Body of pancreas (tissue), 4 donors: ENCODE measurements around the gene MLN. TPM values are rescaled to one million over a fixed set of nuclear protein-coding genes. Genes with fewer than 3 reads are reported as not detected.

Experiments
- ATAC-seq: fragments of 150-250 bp; one replicate; pipeline ENCODE4 v1.9.1; 2016
- DNase-seq, 4 donors: peaks; one replicate each; pipeline ENCODE4 v3.0.0-alpha.2; 2019
- H3K27ac ChIP-seq, 4 donors: fragments of 200-600 bp; sonication (generic); 1 replicate in 3 of 4; 2 replicates in 1 of 4; pipeline versions ENCODE4 v1.5.1 to v1.6.1; 2016 to 2019; ENCODE audit warnings: mild to moderate bottlenecking in 1 of 4, mixed read lengths in 1 of 4, moderate library complexity in 1 of 4
- H3K27me3 ChIP-seq, 2 donors: fragments of 200-600 bp; sonication (generic); one replicate each; pipeline ENCODE4 v1.6.0; 2016; ENCODE audit warnings: mild to moderate bottlenecking in 1 of 2
- H3K36me3 ChIP-seq, 2 donors: fragments of 200-600 bp; sonication (generic); replicated peaks in 1 of 2; 2 replicates each; pipeline ENCODE4 v1.5.1; 2016; ENCODE audit warnings: low read depth in 2 of 2; ENCODE audit not compliant: insufficient read depth in 1 of 2
- H3K4me1 ChIP-seq: fragments of 200-600 bp; sonication (generic); one replicate; pipeline ENCODE4 v1.6.0; 2016
- H3K4me3 ChIP-seq, 2 donors: fragments of 200-600 bp; sonication (generic); 1 replicate in 1 of 2; 2 replicates in 1 of 2; pipeline ENCODE4 v1.5.1; 2016 to 2019
- H3K9me3 ChIP-seq, 3 donors: fragments of 200-600 bp; sonication (generic); 1 replicate in 2 of 3; 2 replicates in 1 of 3; pipeline ENCODE4 v1.5.1; 2016
- CTCF ChIP-seq, 7 experiments: fragments of 450-650 bp in 4 of 7; fragments of 200-600 bp in 3 of 7; sonication (generic) in 3 of 7; IDR thresholded peaks; one replicate each; pipeline ENCODE4 v1.5.1; 2016 to 2019; ENCODE audit warnings: antibody characterized with exemption in 7 of 7
- POLR2A ChIP-seq, 3 donors: fragments of 450-650 bp; IDR thresholded peaks; one replicate each; pipeline ENCODE4 v1.6.1; 2016; ENCODE audit warnings: antibody characterized with exemption in 3 of 3, mild to moderate bottlenecking in 2 of 3
- WGBS, 2 donors: methylation state at CpG; one replicate each; pipeline ENCODE4 v1.1.5; 2017; 5-methylcytosine and 5-hydroxymethylcytosine counted together
- intact Hi-C: fragments of 100-400 bp; cut with DNase I; formaldehyde crosslinking; loops from one replicate; pipeline ENCODE4 v1.15.1; 2023
- total RNA-seq, 2 donors: library from RNA; depleted of rRNA; stranded (reverse); fragments of >200 nt; gene quantifications; one replicate each; pipeline ENCODE4 v1.1.0, GENCODE V29; 2016

The MLN gene
- total RNA-seq, 2 donors from 2014 or later, result not detected

GRCh38 chr6:33787954-33788693 is 15.7 kb downstream of the MLN start:
- H3K4me1 ChIP-seq, result peaks cover 38% of the 10 kb centered on the region
- H3K27me3 ChIP-seq, result no peaks in the 10 kb centered on the region
- peaks cover 8 to 11% of the 10 kb centered on the region in 2 donors for H3K36me3 ChIP-seq
- no peaks in the 10 kb centered on the region for H3K9me3 ChIP-seq
- peak in 1 of 7 experiments; percentile 7 for TF ChIP-seq CTCF (IDR thresholded peaks at IDR 0.05)
- peak; percentile 17 to 68 (median 44) for TF ChIP-seq POLR2A (IDR thresholded peaks at IDR 0.05)
- peak overlapping the region; percentile 60 to 83 for H3K4me3 ChIP-seq
- DNase-seq (peak; percentile 43 to 72 (median 65)), ATAC-seq (peak; percentile 41)
- intact Hi-C loops, result no loop called here
- peak overlapping the region; percentile 86 to 94 (median 90) for H3K27ac ChIP-seq
- WGBS, 2 donors, result 0 to 1% methylated on average over 9 to 43 of the region's 53 CpGs

DNA sequence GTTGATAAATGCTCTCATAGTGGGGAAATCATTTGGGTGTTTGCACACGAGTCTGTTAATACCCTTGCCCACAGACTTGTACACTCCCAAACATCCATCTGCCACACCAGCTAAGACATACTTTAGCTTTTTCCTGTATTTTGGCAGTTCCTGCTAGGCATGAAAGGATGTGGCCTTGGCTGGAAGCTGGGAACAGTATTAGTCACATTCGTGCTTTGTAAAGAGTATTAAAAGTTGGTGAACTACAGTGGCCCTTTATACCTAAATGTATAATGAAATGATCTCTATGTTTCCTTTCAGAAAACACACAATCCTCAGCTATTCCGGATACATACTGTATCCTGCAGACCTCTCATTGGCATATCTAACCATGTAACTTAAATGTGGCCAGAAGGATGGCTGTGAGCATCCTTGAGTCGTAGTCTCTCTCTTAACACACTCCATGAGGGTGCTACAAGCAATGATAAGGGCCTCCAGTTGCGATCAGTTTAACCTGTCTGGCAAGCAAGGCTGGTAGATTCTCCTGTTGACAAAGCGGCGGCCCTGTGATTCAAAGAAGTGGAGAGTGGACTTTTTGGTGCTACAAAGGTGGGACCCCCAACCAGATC is 16.4 kb downstream of the MLN start:
- Histone ChIP-seq H3K36me3 (peaks cover 8 to 15% of the 10 kb centered on the region in 2 donors), H3K4me3 (peak overlapping the region in 1 of 2 donors; percentile 83), H3K27ac (peak overlapping the region in 3 of 4 donors; percentile 86 to 94 (median 91)), H3K27me3 (no peaks in the 10 kb centered on the region), H3K9me3 (no peaks in the 10 kb centered on the region), H3K4me1 (peaks cover 38% of the 10 kb centered on the region)
- DNase-seq (no peak), ATAC-seq (no peak)
- intact Hi-C loops, result no loop called here
- TF ChIP-seq CTCF (IDR thresholded peaks at IDR 0.05) (no peak), POLR2A (IDR thresholded peaks at IDR 0.05) (no peak)
- 14 to 23% methylated on average over 6 to 7 of the region's 7 CpGs for WGBS, 2 donors

GRCh38 chr6:33786736-33787135 is 17.1 kb downstream of the MLN start:
- Histone ChIP-seq H3K27me3 (no peaks in the 10 kb centered on the region), H3K4me1 (peaks cover 38% of the 10 kb centered on the region), H3K27ac (no peak overlapping the region), H3K9me3 (no peaks in the 10 kb centered on the region), H3K4me3 (no peak overlapping the region), H3K36me3 (peaks cover 8 to 18% of the 10 kb centered on the region in 2 donors)
- 54 to 60% methylated on average over 3 of the region's 3 CpGs for WGBS, 2 donors
- no peak for DNase-seq
- intact Hi-C loops, result no loop called here
- TF ChIP-seq CTCF (IDR thresholded peaks at IDR 0.05), result no peak
- TF ChIP-seq POLR2A (IDR thresholded peaks at IDR 0.05), result no peak
- no peak for ATAC-seq

DNA sequence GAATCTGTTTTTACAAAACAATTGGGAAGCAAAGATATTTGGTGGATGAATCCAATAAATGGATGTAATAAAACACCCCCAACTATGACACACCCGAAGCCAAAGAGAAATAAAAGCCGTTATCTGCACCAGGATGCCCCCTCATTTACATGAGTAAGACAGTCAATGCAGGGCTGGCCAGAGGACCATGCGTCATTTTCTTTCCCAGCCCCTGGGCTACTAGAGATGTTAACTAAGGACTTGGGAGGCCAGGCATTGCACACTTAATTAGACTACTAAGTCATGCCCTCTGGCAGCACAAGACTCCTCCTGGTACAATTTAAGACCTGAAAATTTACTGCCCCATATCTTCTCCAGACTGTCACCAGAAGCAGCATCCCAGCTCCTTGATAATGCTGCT is 18.0 kb downstream of the MLN start:
- Histone ChIP-seq H3K27ac (no peak overlapping the region), H3K9me3 (no peaks in the 10 kb centered on the region), H3K4me3 (no peak overlapping the region), H3K36me3 (peaks cover 8 to 20% of the 10 kb centered on the region in 2 donors), H3K4me1 (peaks cover 38% of the 10 kb centered on the region), H3K27me3 (no peaks in the 10 kb centered on the region)
- TF ChIP-seq CTCF (IDR thresholded peaks at IDR 0.05) (no peak), POLR2A (IDR thresholded peaks at IDR 0.05) (no peak)
- ATAC-seq (no peak), DNase-seq (no peak)
- 57 to 65% methylated on average over 3 of the region's 3 CpGs for WGBS, 2 donors
- intact Hi-C loops, result no loop called here
